H1 (cell line): ENCODE results near the gene NUP133. TPM values are rescaled to one million over a fixed set of nuclear protein-coding genes. Genes with fewer than 3 reads are reported as not detected.

ENCODE experiments used
- polyA plus RNA-seq, 7 experiments: library from polyadenylated mRNA; depleted of rRNA in 3 of 7; stranded (reverse) in 5 of 7; unstranded in 2 of 7; fragments of >200 nt in 5 of 7; fragments of 200-250 nt in 2 of 7; gene quantifications; 1 replicate in 5 of 7; 2 replicates in 1 of 7; 4 replicates in 1 of 7; pipeline versions ENCODE4 v1.2.1 to v1.2.3, GENCODE V29; 2011 to 2013; ENCODE audit warnings: missing spikeins in 2 of 7, mixed read lengths in 2 of 7
- small RNA-seq: library from polyadenylated mRNA; stranded (forward); fragments of <200 nt; extraction: miRNeasy Mini kit (QIAGEN cat#:217004); gene quantifications from one replicate; pipeline ENCODE3, GENCODE V24; 2013; ENCODE audit not compliant: insufficient read depth
- total RNA-seq: library from RNA; stranded (reverse); fragmentation: NEBNext Ultra II Directional; extraction: Animal tissue kit (Norgen Biotek cat#: 25700); gene quantifications from 2 replicates; pipeline ENCODE4 v1.2.1, GENCODE V29; 2021

Gene NUP133
- total and polyA plus RNA-seq, 2 of the 8 experiments (the other 6 are each of a cell fraction or from before 2014, with no cell fraction given): 20.6 to 72.1 TPM

Small RNA genes within 50 kb of the gene (small RNA-seq; reads per million reads assigned to genes)
- gene RN7SKP276 (not detected), gene RNA5SP78 (not detected), gene RNU4-21P (not detected)

Other genes starting within 250 kb of the NUP133 start
- 68.8 and 73.4 TPM in 2 replicates for gene RAB4A, start 237.2 kb downstream of the NUP133 start, total RNA-seq
- 13.3 and 16.7 TPM in 2 replicates for gene RAB4A, start 237.2 kb downstream of the NUP133 start, polyA plus RNA-seq (2011; rRNA removed)
- 16.5 and 17.2 TPM in 2 replicates for gene CCSAP, start 165.3 kb downstream of the NUP133 start, total RNA-seq
- 2.4 and 3.5 TPM in 2 replicates for gene CCSAP, start 165.3 kb downstream of the NUP133 start, polyA plus RNA-seq (2011; rRNA removed)
- 56.2 and 58.2 TPM in 2 replicates for gene ACTA1, start 74.2 kb downstream of the NUP133 start, total RNA-seq
- gene ACTA1, start 74.2 kb downstream of the NUP133 start, polyA plus RNA-seq (2011; rRNA removed): 23.5 and 49.6 TPM in 2 replicates
- 8.1 and 11.9 TPM in 2 replicates for gene ABCB10, start 50.4 kb upstream of the NUP133 start, total RNA-seq
- 2.6 and 3.6 TPM in 2 replicates for gene ABCB10, start 50.4 kb upstream of the NUP133 start, polyA plus RNA-seq (2011; rRNA removed)
- gene TAF5L, start 117.8 kb upstream of the NUP133 start, total RNA-seq: 23.3 and 24.8 TPM in 2 replicates
- gene TAF5L, start 117.8 kb upstream of the NUP133 start, polyA plus RNA-seq (2011; rRNA removed): 17.3 and 17.7 TPM in 2 replicates
- 33.0 and 33.5 TPM in 2 replicates for gene URB2, start 117.9 kb upstream of the NUP133 start, total RNA-seq
- 13.7 and 14.5 TPM in 2 replicates for gene URB2, start 117.9 kb upstream of the NUP133 start, polyA plus RNA-seq (2011; rRNA removed)